Left ventricle myocardium inferior (tissue), 1 donor: ENCODE measurements around the gene TRMT1L. TPM values are rescaled to one million over a fixed set of nuclear protein-coding genes. Genes with fewer than 3 reads are reported as not detected.

Experiments used
- DNase-seq: peaks from one replicate; pipeline ENCODE4 v3.0.0-alpha.2; 2020
- H3K27ac ChIP-seq: fragments of 200-600 bp; replicated peaks from 2 replicates; pipeline ENCODE4 v1.8.0; 2021
- H3K27me3 ChIP-seq: fragments of 200-600 bp; 2 replicates; pipeline ENCODE4 v1.8.0; 2021; ENCODE audit warnings: low read depth
- H3K36me3 ChIP-seq: fragments of 200-600 bp; 2 replicates; pipeline ENCODE4 v1.8.0; 2021
- H3K4me1 ChIP-seq: fragments of 200-600 bp; 2 replicates; pipeline ENCODE4 v1.8.0; 2021
- H3K4me3 ChIP-seq: fragments of 200-600 bp; 2 replicates; pipeline ENCODE4 v1.8.0; 2021; ENCODE audit warnings: mild to moderate bottlenecking, moderate library complexity
- H3K9me3 ChIP-seq: fragments of 200-600 bp; replicated peaks from 2 replicates; pipeline ENCODE4 v1.8.0; 2021
- intact Hi-C: fragments of 100-400 bp; cut with micrococcal nuclease; formaldehyde crosslinking; loops from one replicate; pipeline ENCODE4 v1.11.0; 2022
- total RNA-seq: library from RNA; stranded (reverse); fragmentation: NEBNext Ultra II Directional; extraction: Animal tissue kit (Norgen Biotek cat#: 25700); gene quantifications from one replicate; pipeline ENCODE4 v1.2.1, GENCODE V29; 2021
- TF ChIP-seq, protein P1 (sequence below): fragments of 200-600 bp; IDR thresholded peaks from 2 replicates; pipeline ENCODE4 v1.8.0; 2021; ENCODE audit warnings: antibody characterized with exemption, mild to moderate bottlenecking, borderline replicate concordance
- donor health status: DM: no; HTN: yes; CAD: no; lungs with severe emphysema.

The TRMT1L gene
- total RNA-seq, 1 donor from 2014 or later = 26.1 TPM

GRCh38 chr1:185077374-185077773 lies 79.4 kb downstream of the TRMT1L start:
- no peak for DNase-seq
- intact Hi-C loops = no loop called here
- no peak overlapping the region for H3K4me3 ChIP-seq
- H3K9me3 ChIP-seq = no peaks in the 10 kb centered on the region
- TF ChIP-seq, protein P1, sequence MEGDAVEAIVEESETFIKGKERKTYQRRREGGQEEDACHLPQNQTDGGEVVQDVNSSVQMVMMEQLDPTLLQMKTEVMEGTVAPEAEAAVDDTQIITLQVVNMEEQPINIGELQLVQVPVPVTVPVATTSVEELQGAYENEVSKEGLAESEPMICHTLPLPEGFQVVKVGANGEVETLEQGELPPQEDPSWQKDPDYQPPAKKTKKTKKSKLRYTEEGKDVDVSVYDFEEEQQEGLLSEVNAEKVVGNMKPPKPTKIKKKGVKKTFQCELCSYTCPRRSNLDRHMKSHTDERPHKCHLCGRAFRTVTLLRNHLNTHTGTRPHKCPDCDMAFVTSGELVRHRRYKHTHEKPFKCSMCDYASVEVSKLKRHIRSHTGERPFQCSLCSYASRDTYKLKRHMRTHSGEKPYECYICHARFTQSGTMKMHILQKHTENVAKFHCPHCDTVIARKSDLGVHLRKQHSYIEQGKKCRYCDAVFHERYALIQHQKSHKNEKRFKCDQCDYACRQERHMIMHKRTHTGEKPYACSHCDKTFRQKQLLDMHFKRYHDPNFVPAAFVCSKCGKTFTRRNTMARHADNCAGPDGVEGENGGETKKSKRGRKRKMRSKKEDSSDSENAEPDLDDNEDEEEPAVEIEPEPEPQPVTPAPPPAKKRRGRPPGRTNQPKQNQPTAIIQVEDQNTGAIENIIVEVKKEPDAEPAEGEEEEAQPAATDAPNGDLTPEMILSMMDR = no peak
- no peaks in the 10 kb centered on the region for H3K27me3 ChIP-seq
- peaks cover 5% of the 10 kb centered on the region for H3K4me1 ChIP-seq
- H3K27ac ChIP-seq = no peak overlapping the region
- no peaks in the 10 kb centered on the region for H3K36me3 ChIP-seq

DNA sequence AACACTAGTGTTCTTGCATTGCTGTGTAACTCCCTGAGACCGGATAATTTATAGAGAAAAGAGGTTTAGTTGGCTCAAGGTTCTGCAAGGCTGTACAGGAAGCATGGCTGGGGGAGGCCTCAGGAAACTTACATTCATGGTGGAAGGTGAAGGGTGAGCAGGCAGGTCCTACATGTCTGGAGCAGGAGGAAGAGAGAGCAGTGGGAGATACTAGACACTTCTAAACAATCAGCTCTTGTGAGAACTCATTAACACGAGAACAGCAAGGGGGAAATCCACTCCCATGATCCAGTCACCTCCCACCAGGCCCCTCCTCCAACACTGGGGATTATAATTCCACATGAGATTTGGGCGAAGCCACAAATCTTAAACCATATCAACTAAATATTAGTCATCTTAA lies 81.3 kb downstream of the TRMT1L start:
- Histone ChIP-seq H3K27ac (no peak overlapping the region), H3K9me3 (no peaks in the 10 kb centered on the region), H3K27me3 (no peaks in the 10 kb centered on the region), H3K4me1 (peaks cover 2% of the 10 kb centered on the region), H3K4me3 (no peak overlapping the region), H3K36me3 (no peaks in the 10 kb centered on the region)
- DNase-seq = no peak
- TF ChIP-seq, protein P1 = no peak
- intact Hi-C loops = no loop called here

DNA sequence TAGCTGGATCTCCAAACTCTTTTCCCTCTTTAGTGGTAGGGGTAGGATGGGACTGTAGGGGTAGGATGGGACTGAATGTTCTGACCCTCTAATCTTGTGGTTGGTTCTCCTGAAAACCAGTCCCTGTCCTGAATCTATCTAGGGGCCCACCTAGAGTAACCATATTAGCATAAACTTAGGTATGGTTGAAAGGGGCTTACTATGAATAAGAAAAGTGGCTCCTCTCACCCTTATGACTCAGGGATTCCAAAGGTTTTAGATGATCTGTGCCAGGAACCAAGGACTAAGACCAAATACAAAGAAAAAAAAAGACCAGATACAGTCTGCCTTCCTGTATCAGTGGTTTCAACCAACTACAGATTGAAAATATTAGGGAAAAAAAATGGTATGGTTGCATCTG lies 82.4 kb downstream of the TRMT1L start:
- TF ChIP-seq, protein P1 = no peak
- no peaks in the 10 kb centered on the region for H3K36me3 ChIP-seq
- H3K27me3 ChIP-seq = no peaks in the 10 kb centered on the region
- no peaks in the 10 kb centered on the region for H3K9me3 ChIP-seq
- DNase-seq = no peak
- no peak overlapping the region for H3K4me3 ChIP-seq
- peaks cover 5% of the 10 kb centered on the region for H3K4me1 ChIP-seq
- no peak overlapping the region for H3K27ac ChIP-seq
- intact Hi-C loops = no loop called here

DNA sequence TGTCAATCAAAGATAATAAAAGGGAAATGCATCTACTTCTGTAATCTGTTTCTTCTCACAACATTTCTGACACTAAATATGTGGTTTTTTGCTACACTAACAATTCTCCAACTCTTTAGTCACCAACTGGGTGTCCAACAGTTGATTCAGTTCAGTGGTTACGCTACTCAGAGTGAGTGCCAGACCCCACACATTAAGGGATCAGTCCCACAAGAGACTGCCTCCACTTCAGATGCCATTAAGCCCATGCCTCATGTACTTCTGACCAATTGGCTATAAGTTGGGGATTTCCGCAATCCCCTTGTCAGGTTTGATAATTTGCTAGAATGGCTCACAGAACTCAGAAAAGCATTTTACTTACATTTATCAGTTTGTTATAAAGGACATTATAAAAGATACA lies 83.0 kb downstream of the TRMT1L start:
- H3K9me3 ChIP-seq = no peaks in the 10 kb centered on the region
- no peaks in the 10 kb centered on the region for H3K27me3 ChIP-seq
- TF ChIP-seq, protein P1 = no peak
- no peaks in the 10 kb centered on the region for H3K36me3 ChIP-seq
- H3K27ac ChIP-seq = no peak overlapping the region
- no peak for DNase-seq
- intact Hi-C loops = no loop called here
- no peak overlapping the region for H3K4me3 ChIP-seq
- H3K4me1 ChIP-seq = peaks cover 11% of the 10 kb centered on the region

GRCh38 chr1:185070051-185070450 lies 86.7 kb downstream of the TRMT1L start:
- no peak overlapping the region for H3K4me3 ChIP-seq
- no peaks in the 10 kb centered on the region for H3K36me3 ChIP-seq
- TF ChIP-seq, protein P1 = no peak
- peaks cover 34% of the 10 kb centered on the region for H3K4me1 ChIP-seq
- intact Hi-C loops = no loop called here
- no peaks in the 10 kb centered on the region for H3K27me3 ChIP-seq
- no peak overlapping the region for H3K27ac ChIP-seq
- H3K9me3 ChIP-seq = no peaks in the 10 kb centered on the region
- DNase-seq = no peak
